Mesenchymal stem cell (in vitro differentiated cells and primary cell): ENCODE results near the gene TBC1D22A.

ENCODE experiments used
- DNase-seq: peaks from one replicate; pipeline ENCODE4 v3.0.0-alpha.2; 2013
- H2AFZ ChIP-seq: one replicate; pipeline ENCODE4 v1.6.1; 2013; ENCODE audit warnings: low read depth, mild to moderate bottlenecking, control low read depth, inconsistent platforms, low read length, moderate library complexity
- H2AK5ac ChIP-seq: 2 replicates; pipeline ENCODE4 v1.6.1; 2013; ENCODE audit warnings: low read length, moderate library complexity, mild to moderate bottlenecking, inconsistent platforms; ENCODE audit not compliant: severe bottlenecking
- H2BK120ac ChIP-seq: one replicate; pipeline ENCODE4 v1.6.1; 2013; ENCODE audit warnings: low read depth, mild to moderate bottlenecking, inconsistent platforms, low read length, moderate library complexity
- H2BK12ac ChIP-seq, 2 experiments: one replicate each; pipeline ENCODE4 v1.6.1; 2013; ENCODE audit warnings: inconsistent platforms in 2 of 2, low read length in 2 of 2, mild to moderate bottlenecking in 2 of 2, moderate library complexity in 2 of 2, control low read depth in 1 of 2
- H2BK15ac ChIP-seq: one replicate; pipeline ENCODE4 v1.6.1; 2013; ENCODE audit warnings: mild to moderate bottlenecking, low read depth, inconsistent platforms; ENCODE audit not compliant: poor library complexity, severe bottlenecking
- H2BK5ac ChIP-seq: 2 replicates; pipeline ENCODE4 v1.6.1; 2013; ENCODE audit warnings: low read depth, mild to moderate bottlenecking, low read length, control low read depth, inconsistent platforms; ENCODE audit not compliant: poor library complexity, severe bottlenecking
- H3K14ac ChIP-seq, 2 experiments: one replicate each; pipeline ENCODE4 v1.6.1; 2013; ENCODE audit warnings: inconsistent platforms in 2 of 2, low read length in 2 of 2, control low read depth in 1 of 2, mild to moderate bottlenecking in 1 of 2, moderate library complexity in 1 of 2
- H3K18ac ChIP-seq, 2 experiments: one replicate each; pipeline ENCODE4 v1.6.1; 2013; ENCODE audit warnings: inconsistent platforms in 2 of 2, low read length in 2 of 2, control low read depth in 1 of 2, low read depth in 1 of 2, mild to moderate bottlenecking in 1 of 2
- H3K23ac ChIP-seq, 2 experiments: one replicate each; pipeline ENCODE4 v1.6.1; 2013; ENCODE audit warnings: inconsistent platforms in 2 of 2, low read length in 2 of 2, mild to moderate bottlenecking in 2 of 2, moderate library complexity in 2 of 2, control low read depth in 1 of 2
- H3K27ac ChIP-seq: 2 replicates; pipeline ENCODE4 v1.5.1; 2013; ENCODE audit warnings: mild to moderate bottlenecking, moderate library complexity, low read length, control low read depth, inconsistent platforms; ENCODE audit not compliant: poor library complexity, severe bottlenecking
- H3K27me3 ChIP-seq, 2 experiments: 2 replicates each; pipeline versions ENCODE4 v1.6.1 to v1.7.0; 2013; ENCODE audit warnings: low read length in 2 of 2, mild to moderate bottlenecking in 2 of 2, moderate library complexity in 2 of 2, control low read depth in 1 of 2, inconsistent platforms in 1 of 2; ENCODE audit not compliant: control insufficient read depth in 1 of 2, insufficient read depth in 1 of 2
- H3K36me3 ChIP-seq, 2 experiments: 2 replicates each; pipeline versions ENCODE4 v1.6.1 to v1.7.0; 2013; ENCODE audit warnings: low read length in 2 of 2, control low read depth in 1 of 2, inconsistent platforms in 1 of 2, low read depth in 1 of 2, mild to moderate bottlenecking in 1 of 2; ENCODE audit not compliant: insufficient read depth in 2 of 2, control insufficient read depth in 1 of 2
- H3K4ac ChIP-seq, 2 experiments: one replicate each; pipeline ENCODE4 v1.6.1; 2013; ENCODE audit warnings: inconsistent platforms in 2 of 2, low read length in 2 of 2, mild to moderate bottlenecking in 2 of 2, moderate library complexity in 2 of 2, control low read depth in 1 of 2, low read depth in 1 of 2
- H3K4me1 ChIP-seq: 2 replicates; pipeline ENCODE4 v1.6.1; 2013; ENCODE audit warnings: low read depth, low read length, control low read depth; ENCODE audit not compliant: control insufficient read depth, insufficient read depth
- H3K4me2 ChIP-seq: 2 replicates; pipeline ENCODE4 v1.6.1; 2013; ENCODE audit warnings: low read length, mild to moderate bottlenecking, inconsistent platforms; ENCODE audit not compliant: poor library complexity, severe bottlenecking
- H3K4me3 ChIP-seq, 2 experiments: 2 replicates each; pipeline versions ENCODE4 v1.5.1 to v1.7.0; 2013; ENCODE audit warnings: low read length in 2 of 2, mild to moderate bottlenecking in 2 of 2, control low read depth in 1 of 2, low read depth in 1 of 2; ENCODE audit not compliant: insufficient read depth in 1 of 2
- H3K79me1 ChIP-seq: replicated peaks from 2 replicates; pipeline ENCODE4 v1.6.1; 2013; ENCODE audit warnings: mild to moderate bottlenecking, control low read depth, low read length, inconsistent platforms; ENCODE audit not compliant: poor library complexity, severe bottlenecking
- H3K9ac ChIP-seq: 2 replicates; pipeline ENCODE4 v1.7.0; 2013; ENCODE audit warnings: mild to moderate bottlenecking, low read length, moderate library complexity
- H3K9me3 ChIP-seq: 2 replicates; pipeline ENCODE4 v1.7.0; 2013; ENCODE audit warnings: mild to moderate bottlenecking, low read length; ENCODE audit not compliant: control insufficient read depth
- H4K8ac ChIP-seq: one replicate; pipeline ENCODE4 v1.6.1; 2013; ENCODE audit warnings: inconsistent platforms, mild to moderate bottlenecking, low read length, moderate library complexity
- H4K91ac ChIP-seq: one replicate; pipeline ENCODE4 v1.6.1; 2013; ENCODE audit warnings: mild to moderate bottlenecking, low read length, inconsistent platforms
- WGBS: methylation state at CpG from one replicate; pipeline ENCODE4 v1.1.7; 2013; ENCODE audit warnings: mixed read lengths; 5-methylcytosine and 5-hydroxymethylcytosine counted together

TBC1D22A gene

GRCh38 chr22:46834021-46834737 lies 71.7 kb downstream of the TBC1D22A start:
- Histone ChIP-seq H3K9ac (no peak overlapping the region), H3K79me1 (peaks cover 29% of the 10 kb centered on the region), H3K27ac (no peak overlapping the region), H3K4me1 (peaks cover 20% of the 10 kb centered on the region), H3K4me3 (no peak overlapping the region), H2AK5ac (no peak overlapping the region), H3K14ac (no peak overlapping the region), H3K36me3 (no peaks in the 10 kb centered on the region), H3K23ac (no peak overlapping the region), H3K4ac (no peak overlapping the region), H4K8ac (no peak overlapping the region), H3K4me2 (no peak overlapping the region), H2BK12ac (no peak overlapping the region), H2BK15ac (no peak overlapping the region), H2BK5ac (no peak overlapping the region), H2AFZ (no peak overlapping the region), H3K27me3 (no peaks in the 10 kb centered on the region), H3K18ac (no peak overlapping the region), H3K9me3 (peaks cover 23% of the 10 kb centered on the region), H4K91ac (no peak overlapping the region), H2BK120ac (no peak overlapping the region)
- WGBS: no CpG with 5 or more reads among the region's 1 CpG
- no peak for DNase-seq

- Histone ChIP-seq H2BK12ac (no peak overlapping the region), H4K91ac (no peak overlapping the region), H2BK5ac (no peak overlapping the region), H4K8ac (no peak overlapping the region), H3K36me3 (no peaks in the 10 kb centered on the region), H2AFZ (no peak overlapping the region), H3K4me2 (no peak overlapping the region), H3K27ac (no peak overlapping the region), H2BK15ac (no peak overlapping the region), H2BK120ac (no peak overlapping the region), H3K23ac (no peak overlapping the region), H3K9ac (no peak overlapping the region), H3K27me3 (no peaks in the 10 kb centered on the region), H3K4me1 (peaks cover 14% of the 10 kb centered on the region), H3K4me3 (no peak overlapping the region), H2AK5ac (no peak overlapping the region), H3K4ac (no peak overlapping the region), H3K14ac (no peak overlapping the region), H3K9me3 (peaks cover 23% of the 10 kb centered on the region), H3K18ac (no peak overlapping the region), H3K79me1 (peaks cover 29% of the 10 kb centered on the region)
- WGBS: 100% methylated on average over 2 of the region's 2 CpGs
- DNase-seq: no peak
These were observed 72.8 kb downstream of the TBC1D22A start for GRCh38 chr22:46835288-46835687.

- peaks cover 29% of the 10 kb centered on the region for H3K79me1 ChIP-seq
- no peak overlapping the region for H2BK15ac ChIP-seq
- H2BK120ac ChIP-seq: no peak overlapping the region
- H2BK5ac ChIP-seq: no peak overlapping the region
- H3K36me3 ChIP-seq: no peaks in the 10 kb centered on the region
- H3K27me3 ChIP-seq: no peaks in the 10 kb centered on the region
- 100% methylated on average over 1 of the region's 2 CpGs for WGBS
- DNase-seq: no peak
- H3K23ac ChIP-seq: no peak overlapping the region
- no peak overlapping the region for H3K27ac ChIP-seq
- no peak overlapping the region for H2AK5ac ChIP-seq
- no peak overlapping the region for H3K4me2 ChIP-seq
- H4K8ac ChIP-seq: no peak overlapping the region
- no peak overlapping the region for H3K4me3 ChIP-seq
- H2AFZ ChIP-seq: no peak overlapping the region
- peaks cover 23% of the 10 kb centered on the region for H3K9me3 ChIP-seq
- no peak overlapping the region for H3K14ac ChIP-seq
- H3K4ac ChIP-seq: no peak overlapping the region
- no peak overlapping the region for H4K91ac ChIP-seq
- H2BK12ac ChIP-seq: no peak overlapping the region
- H3K9ac ChIP-seq: no peak overlapping the region
- H3K18ac ChIP-seq: no peak overlapping the region
- peaks cover 11% of the 10 kb centered on the region for H3K4me1 ChIP-seq
These were observed 73.2 kb downstream of the TBC1D22A start for GRCh38 chr22:46835693-46836092.

- Histone ChIP-seq H3K4me2 (no peak overlapping the region), H2BK5ac (no peak overlapping the region), H3K36me3 (no peaks in the 10 kb centered on the region), H3K27ac (no peak overlapping the region), H3K14ac (no peak overlapping the region), H3K4me3 (no peak overlapping the region), H3K4me1 (peaks cover 12% of the 10 kb centered on the region), H3K18ac (no peak overlapping the region), H2AFZ (no peak overlapping the region), H3K79me1 (peaks cover 16% of the 10 kb centered on the region), H3K9ac (no peak overlapping the region), H3K23ac (no peak overlapping the region), H2BK12ac (no peak overlapping the region), H2BK15ac (no peak overlapping the region), H2AK5ac (no peak overlapping the region), H2BK120ac (no peak overlapping the region), H3K4ac (no peak overlapping the region), H3K27me3 (no peaks in the 10 kb centered on the region), H3K9me3 (no peaks in the 10 kb centered on the region), H4K91ac (no peak overlapping the region), H4K8ac (no peak overlapping the region)
- DNase-seq: no peak
- 88% methylated on average over 3 of the region's 3 CpGs for WGBS
These were observed 79.1 kb downstream of the TBC1D22A start for GRCh38 chr22:46841522-46841921.
